Measurements from ENCODE around the gene DYSF.

Gene DYSF

DNA sequence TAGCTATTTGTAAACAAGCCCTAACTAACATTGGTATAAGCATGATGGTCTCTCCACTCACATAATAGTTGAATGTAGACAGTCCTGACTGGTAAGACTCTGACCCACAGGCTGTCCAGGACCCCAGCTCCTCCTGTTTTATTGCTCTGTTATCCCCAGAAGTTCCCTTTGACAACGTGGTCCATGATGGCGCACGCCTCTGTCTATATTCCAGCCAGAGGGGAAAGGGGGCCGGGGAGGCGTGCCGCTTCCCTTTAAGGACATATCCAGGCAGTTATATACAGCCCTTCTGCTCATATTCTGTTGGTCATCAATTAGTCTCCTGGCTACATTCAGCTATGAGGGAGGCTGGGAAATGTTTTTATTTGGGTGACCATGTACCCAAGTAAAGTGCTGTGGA lies 6.7 kb downstream of the DYSF start:
- no peak for DNase-seq
- H3K27me3 ChIP-seq (replicated peaks; ENCODE audit: insufficient read depth, low read length), result peaks cover 19% of the 10 kb centered on the region
- no peaks in the 10 kb centered on the region for H3K36me3 ChIP-seq (replicated peaks; ENCODE audit: insufficient read depth, low read length)
- no peak overlapping the region for H3K4me2 ChIP-seq (ENCODE audit: low read depth, low read length)
- no peaks in the 10 kb centered on the region for H3F3A ChIP-seq (ENCODE audit: insufficient read depth, low read length)
- H3K27ac ChIP-seq (ENCODE audit: low read length), result no peak overlapping the region
- H3K79me2 ChIP-seq (ENCODE audit: low read length), result no peaks in the 10 kb centered on the region
- no peak overlapping the region for H3K4me3 ChIP-seq (ENCODE audit: low read length)
- no peaks in the 10 kb centered on the region for H3K9me3 ChIP-seq (replicated peaks; ENCODE audit: insufficient read depth, low read length)
- H3K9me2 ChIP-seq (replicated peaks; ENCODE audit: insufficient read depth, low read length), result no peaks in the 10 kb centered on the region
- no peak overlapping the region for H3K9ac ChIP-seq (ENCODE audit: low read length)
- TF ChIP-seq, protein P1, sequence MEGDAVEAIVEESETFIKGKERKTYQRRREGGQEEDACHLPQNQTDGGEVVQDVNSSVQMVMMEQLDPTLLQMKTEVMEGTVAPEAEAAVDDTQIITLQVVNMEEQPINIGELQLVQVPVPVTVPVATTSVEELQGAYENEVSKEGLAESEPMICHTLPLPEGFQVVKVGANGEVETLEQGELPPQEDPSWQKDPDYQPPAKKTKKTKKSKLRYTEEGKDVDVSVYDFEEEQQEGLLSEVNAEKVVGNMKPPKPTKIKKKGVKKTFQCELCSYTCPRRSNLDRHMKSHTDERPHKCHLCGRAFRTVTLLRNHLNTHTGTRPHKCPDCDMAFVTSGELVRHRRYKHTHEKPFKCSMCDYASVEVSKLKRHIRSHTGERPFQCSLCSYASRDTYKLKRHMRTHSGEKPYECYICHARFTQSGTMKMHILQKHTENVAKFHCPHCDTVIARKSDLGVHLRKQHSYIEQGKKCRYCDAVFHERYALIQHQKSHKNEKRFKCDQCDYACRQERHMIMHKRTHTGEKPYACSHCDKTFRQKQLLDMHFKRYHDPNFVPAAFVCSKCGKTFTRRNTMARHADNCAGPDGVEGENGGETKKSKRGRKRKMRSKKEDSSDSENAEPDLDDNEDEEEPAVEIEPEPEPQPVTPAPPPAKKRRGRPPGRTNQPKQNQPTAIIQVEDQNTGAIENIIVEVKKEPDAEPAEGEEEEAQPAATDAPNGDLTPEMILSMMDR (IDR thresholded peaks at IDR 0.05; ENCODE audit: low read length), result no peak
- no peak for TF ChIP-seq EZH2phosphoT487 (IDR thresholded peaks at IDR 0.05; ENCODE audit: low read length)
- no peak for TF ChIP-seq EZH2 (optimal IDR thresholded peaks at IDR 0.05; ENCODE audit: low read depth, low read length)
- no peak overlapping the region for H2AFZ ChIP-seq (ENCODE audit: low read length)
- H4K20me1 ChIP-seq (ENCODE audit: insufficient read depth, low read length), result no peaks in the 10 kb centered on the region
- H3K4me1 ChIP-seq (ENCODE audit: low read length), result no peaks in the 10 kb centered on the region

DNA sequence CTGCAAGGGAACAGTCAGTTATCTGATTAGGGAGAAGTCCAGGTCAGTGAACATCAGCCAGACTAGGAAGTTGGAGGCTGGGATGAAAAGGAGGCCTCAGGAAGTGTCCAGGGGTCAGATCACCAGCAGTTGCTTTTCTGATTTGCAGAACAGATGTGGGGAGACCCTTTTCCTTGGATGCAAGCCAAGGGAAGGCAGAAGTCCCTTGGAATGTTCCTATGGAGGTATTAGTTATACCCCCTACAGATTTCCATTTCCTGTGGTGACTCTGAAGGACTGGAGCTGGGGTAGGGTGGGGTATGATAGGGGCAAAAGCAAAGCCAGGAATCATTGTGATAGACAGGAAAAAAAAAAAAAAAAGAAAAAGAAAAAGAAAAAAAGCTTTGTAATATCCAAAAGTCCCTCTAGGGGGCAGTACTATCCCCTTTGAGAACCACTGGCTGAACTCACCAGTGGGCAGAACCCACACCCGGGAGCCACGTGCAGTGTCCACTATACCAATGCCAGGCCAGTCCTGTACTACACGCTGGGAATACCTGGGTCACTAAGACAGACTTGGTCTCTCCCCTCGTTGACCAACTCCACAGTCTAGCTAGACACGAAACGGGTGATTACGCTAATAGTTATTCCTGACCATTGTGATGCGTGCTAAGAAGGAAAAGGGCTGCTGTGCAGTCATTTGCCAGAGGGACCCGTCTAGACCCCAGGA lies 7.4 kb downstream of the DYSF start:
- DNase-seq, result no peak
- Histone ChIP-seq H3K9ac (ENCODE audit: low read length) (no peak overlapping the region), H4K20me1 (ENCODE audit: insufficient read depth, low read length) (no peaks in the 10 kb centered on the region), H3K4me1 (ENCODE audit: low read length) (no peaks in the 10 kb centered on the region), H3K27ac (ENCODE audit: low read length) (no peak overlapping the region), H2AFZ (ENCODE audit: low read length) (no peak overlapping the region), H3K4me2 (ENCODE audit: low read depth, low read length) (no peak overlapping the region), H3K27me3 (replicated peaks; ENCODE audit: insufficient read depth, low read length) (peaks cover 26% of the 10 kb centered on the region), H3F3A (ENCODE audit: insufficient read depth, low read length) (no peaks in the 10 kb centered on the region), H3K9me2 (replicated peaks; ENCODE audit: insufficient read depth, low read length) (no peaks in the 10 kb centered on the region), H3K9me3 (replicated peaks; ENCODE audit: insufficient read depth, low read length) (no peaks in the 10 kb centered on the region), H3K4me3 (ENCODE audit: low read length) (no peak overlapping the region), H3K36me3 (replicated peaks; ENCODE audit: insufficient read depth, low read length) (no peaks in the 10 kb centered on the region), H3K79me2 (ENCODE audit: low read length) (no peaks in the 10 kb centered on the region)
- TF ChIP-seq, protein P1 (IDR thresholded peaks at IDR 0.05; ENCODE audit: low read length), result peak; percentile 31
- TF ChIP-seq EZH2phosphoT487 (IDR thresholded peaks at IDR 0.05; ENCODE audit: low read length), result no peak
- no peak for TF ChIP-seq EZH2 (optimal IDR thresholded peaks at IDR 0.05; ENCODE audit: low read depth, low read length)

DNA sequence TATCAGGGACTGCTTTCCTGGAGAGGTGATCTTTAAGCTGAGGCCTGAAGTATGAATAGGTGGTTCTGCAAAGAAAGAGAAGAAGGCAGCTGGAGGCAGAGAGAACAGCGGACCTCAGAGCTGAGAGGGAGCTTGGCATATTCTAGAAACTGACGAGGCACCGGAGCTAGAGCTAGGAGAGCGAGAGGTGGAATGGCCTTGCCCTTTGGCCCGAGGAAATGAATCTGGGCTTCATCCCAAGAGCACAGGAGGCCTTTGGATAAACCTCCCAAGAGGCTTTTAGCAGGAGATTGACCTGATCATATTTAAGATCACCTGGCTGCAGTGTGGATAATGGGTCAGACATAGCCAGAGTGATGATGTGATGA lies 7.9 kb downstream of the DYSF start:
- no peaks in the 10 kb centered on the region for H3K9me3 ChIP-seq (replicated peaks; ENCODE audit: insufficient read depth, low read length)
- H3K4me2 ChIP-seq (ENCODE audit: low read depth, low read length), result no peak overlapping the region
- H3K27me3 ChIP-seq (replicated peaks; ENCODE audit: insufficient read depth, low read length), result peaks cover 31% of the 10 kb centered on the region
- H3K27ac ChIP-seq (ENCODE audit: low read length), result no peak overlapping the region
- no peaks in the 10 kb centered on the region for H3K4me1 ChIP-seq (ENCODE audit: low read length)
- H3K9me2 ChIP-seq (replicated peaks; ENCODE audit: insufficient read depth, low read length), result no peaks in the 10 kb centered on the region
- no peaks in the 10 kb centered on the region for H4K20me1 ChIP-seq (ENCODE audit: insufficient read depth, low read length)
- DNase-seq, result no peak
- H3K4me3 ChIP-seq (ENCODE audit: low read length), result no peak overlapping the region
- no peak overlapping the region for H2AFZ ChIP-seq (ENCODE audit: low read length)
- H3K36me3 ChIP-seq (replicated peaks; ENCODE audit: insufficient read depth, low read length), result no peaks in the 10 kb centered on the region
- no peak overlapping the region for H3K9ac ChIP-seq (ENCODE audit: low read length)
- H3F3A ChIP-seq (ENCODE audit: insufficient read depth, low read length), result no peaks in the 10 kb centered on the region
- TF ChIP-seq EZH2 (optimal IDR thresholded peaks at IDR 0.05; ENCODE audit: low read depth, low read length) (no peak), EZH2phosphoT487 (IDR thresholded peaks at IDR 0.05; ENCODE audit: low read length) (no peak)
- TF ChIP-seq, protein P1 (IDR thresholded peaks at IDR 0.05; ENCODE audit: low read length), result no peak
- no peaks in the 10 kb centered on the region for H3K79me2 ChIP-seq (ENCODE audit: low read length)
